Adipocyte (in vitro differentiated cells): ENCODE results near the gene DCTN1.

Source experiments
- DNase-seq: peaks from one replicate; pipeline ENCODE4 v3.0.0-alpha.2; 2015; ENCODE audit warnings: low read depth
- H3K27me3 ChIP-seq: replicated peaks from 2 replicates; pipeline ENCODE4 v1.7.0; 2013; ENCODE audit warnings: mild to moderate bottlenecking, low read length, moderate library complexity; ENCODE audit not compliant: control insufficient read depth, insufficient read depth
- H3K36me3 ChIP-seq: 2 replicates; pipeline ENCODE4 v1.7.0; 2013; ENCODE audit warnings: low read length, mild to moderate bottlenecking, moderate library complexity; ENCODE audit not compliant: control insufficient read depth, insufficient read depth, severe bottlenecking
- H3K4me1 ChIP-seq: 2 replicates; pipeline ENCODE4 v1.7.0; 2013; ENCODE audit warnings: mild to moderate bottlenecking, low read length, moderate library complexity; ENCODE audit not compliant: control insufficient read depth, insufficient read depth
- H3K4me3 ChIP-seq: 2 replicates; pipeline ENCODE4 v1.7.0; 2013; ENCODE audit warnings: mild to moderate bottlenecking, low read length, moderate library complexity
- H3K9ac ChIP-seq: 2 replicates; pipeline ENCODE4 v1.7.0; 2013; ENCODE audit warnings: mild to moderate bottlenecking, low read length, moderate library complexity
- H3K9me3 ChIP-seq: 2 replicates; pipeline ENCODE4 v1.7.0; 2013; ENCODE audit warnings: mild to moderate bottlenecking, low read length, moderate library complexity; ENCODE audit not compliant: control insufficient read depth

The DCTN1 gene

DNA sequence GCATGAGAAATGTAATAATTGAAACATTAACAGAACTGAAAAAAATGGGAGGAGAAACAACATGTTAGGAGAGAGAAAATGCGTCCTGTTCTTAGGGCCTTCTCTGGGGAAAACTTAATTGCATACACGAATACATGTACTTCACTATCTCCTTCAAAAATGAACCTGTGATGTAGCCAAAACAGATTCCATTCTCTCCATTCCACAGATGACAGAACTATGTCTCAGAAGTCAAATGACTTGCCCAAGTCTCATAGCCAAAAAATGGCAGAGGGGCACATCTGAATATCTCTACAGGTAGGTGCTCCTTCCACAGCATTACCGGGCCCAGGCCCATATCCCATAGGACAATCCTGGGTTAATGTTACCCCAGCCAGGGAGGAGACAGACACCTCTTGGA is 3.9 kb upstream of the DCTN1 start:
- DNase-seq: no peak
- no peaks in the 10 kb centered on the region for H3K27me3 ChIP-seq
- H3K4me3 ChIP-seq: peak overlapping the region; percentile 3
- no peaks in the 10 kb centered on the region for H3K36me3 ChIP-seq
- peaks cover 73% of the 10 kb centered on the region for H3K4me1 ChIP-seq
- H3K9me3 ChIP-seq: no peaks in the 10 kb centered on the region
- H3K9ac ChIP-seq: peak overlapping the region; percentile 60

DNA sequence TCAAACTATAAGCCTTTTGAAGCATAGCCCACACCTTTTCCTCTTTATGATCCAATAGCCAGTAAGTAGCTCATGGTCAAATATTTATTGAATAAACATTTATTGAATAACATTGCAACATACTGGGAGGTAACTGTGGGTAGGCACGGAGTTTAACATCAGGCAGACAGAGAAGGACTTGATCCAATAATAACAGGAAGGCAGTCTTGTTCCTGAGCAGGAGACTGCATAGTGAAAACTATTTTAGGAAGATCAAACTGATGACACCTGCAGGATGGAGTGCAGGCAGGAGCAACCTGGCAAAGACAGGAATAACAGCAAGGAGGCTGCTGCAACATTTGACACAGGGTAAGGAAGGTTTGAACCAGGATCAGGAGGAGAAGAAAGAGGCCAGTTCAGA is 3.1 kb upstream of the DCTN1 start:
- H3K9me3 ChIP-seq: no peaks in the 10 kb centered on the region
- peaks cover 74% of the 10 kb centered on the region for H3K4me1 ChIP-seq

DNA sequence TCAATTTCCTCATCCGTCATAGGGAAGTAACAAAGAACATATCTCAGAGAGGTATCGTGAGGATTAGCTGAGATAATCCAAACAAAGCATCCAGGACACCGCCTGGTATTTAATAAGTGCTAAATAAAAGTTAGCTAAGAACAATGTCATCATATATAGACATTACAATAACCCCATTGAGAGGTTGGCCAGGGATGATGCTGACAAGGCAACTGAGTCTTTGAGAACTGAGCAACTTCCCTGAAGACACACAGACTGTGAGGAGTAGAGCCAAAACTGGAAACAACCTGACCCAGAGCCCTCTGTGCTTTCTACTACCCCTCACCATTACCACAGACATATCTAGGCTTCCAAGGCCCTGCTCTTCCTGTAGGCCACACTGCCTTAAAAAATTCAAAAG is 1.6 kb upstream of the DCTN1 start:
- Histone ChIP-seq H3K4me3 (no peak overlapping the region), H3K4me1 (peaks cover 59% of the 10 kb centered on the region), H3K27me3 (no peaks in the 10 kb centered on the region), H3K9ac (no peak overlapping the region), H3K9me3 (no peaks in the 10 kb centered on the region), H3K36me3 (peaks cover 15% of the 10 kb centered on the region)
- DNase-seq: no peak

More for the DNA sequence above, 3.1 kb upstream of the DCTN1 start:
- peak; percentile 73 for DNase-seq
- Histone ChIP-seq H3K9ac (peak overlapping the region; percentile 60), H3K36me3 (no peaks in the 10 kb centered on the region), H3K27me3 (no peaks in the 10 kb centered on the region), H3K4me3 (peak overlapping the region; percentile 3)

DNA sequence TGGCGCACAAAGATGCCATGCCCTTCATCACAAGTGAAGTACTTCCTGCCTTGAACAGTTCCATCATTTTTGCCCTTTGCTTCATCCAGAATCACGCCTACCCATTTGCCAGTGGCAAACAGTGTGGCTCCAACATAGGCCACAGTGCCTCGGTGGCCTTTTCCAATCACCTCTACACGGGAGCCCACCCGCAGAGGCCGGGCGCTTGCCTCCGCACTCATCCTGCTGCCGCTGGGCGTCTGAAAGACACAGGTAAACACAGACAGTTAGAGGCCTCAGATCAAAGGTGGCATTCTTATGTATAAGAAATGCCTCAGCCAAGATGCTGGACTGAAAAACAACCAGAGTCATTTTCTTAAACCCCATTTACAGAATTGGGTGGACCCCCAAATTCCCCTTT is 2.1 kb downstream of the DCTN1 start:
- H3K4me3 ChIP-seq: peak overlapping the region; percentile 80
- no peaks in the 10 kb centered on the region for H3K9me3 ChIP-seq
- no peaks in the 10 kb centered on the region for H3K27me3 ChIP-seq
- peaks cover 44% of the 10 kb centered on the region for H3K4me1 ChIP-seq
- DNase-seq: no peak
- peaks cover 30% of the 10 kb centered on the region for H3K36me3 ChIP-seq
- H3K9ac ChIP-seq: no peak overlapping the region

DNA sequence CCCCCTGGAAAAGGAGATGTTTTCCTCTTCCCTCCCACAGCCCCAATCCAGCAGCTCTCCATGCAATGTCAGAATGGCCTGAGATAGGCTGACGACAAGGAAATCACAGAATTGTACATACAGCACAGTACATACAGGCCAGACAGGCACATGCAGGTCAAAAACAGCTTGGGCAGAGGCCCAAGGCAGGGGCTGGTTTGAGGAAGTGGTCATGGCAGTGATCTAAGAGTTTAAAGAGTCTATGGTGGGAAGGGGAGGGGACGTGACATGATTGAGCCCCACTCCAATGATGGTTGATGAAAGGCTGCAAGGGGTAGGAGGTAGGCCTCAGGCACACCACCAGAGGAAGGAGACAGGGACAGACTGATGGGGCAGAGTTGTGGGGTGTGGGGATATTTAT is 4.3 kb downstream of the DCTN1 start:
- no peaks in the 10 kb centered on the region for H3K9me3 ChIP-seq
- H3K27me3 ChIP-seq: no peaks in the 10 kb centered on the region
- no peak overlapping the region for H3K4me3 ChIP-seq
- no peak for DNase-seq
- H3K4me1 ChIP-seq: peaks cover 41% of the 10 kb centered on the region
- no peak overlapping the region for H3K9ac ChIP-seq
- H3K36me3 ChIP-seq: peaks cover 35% of the 10 kb centered on the region

DNA sequence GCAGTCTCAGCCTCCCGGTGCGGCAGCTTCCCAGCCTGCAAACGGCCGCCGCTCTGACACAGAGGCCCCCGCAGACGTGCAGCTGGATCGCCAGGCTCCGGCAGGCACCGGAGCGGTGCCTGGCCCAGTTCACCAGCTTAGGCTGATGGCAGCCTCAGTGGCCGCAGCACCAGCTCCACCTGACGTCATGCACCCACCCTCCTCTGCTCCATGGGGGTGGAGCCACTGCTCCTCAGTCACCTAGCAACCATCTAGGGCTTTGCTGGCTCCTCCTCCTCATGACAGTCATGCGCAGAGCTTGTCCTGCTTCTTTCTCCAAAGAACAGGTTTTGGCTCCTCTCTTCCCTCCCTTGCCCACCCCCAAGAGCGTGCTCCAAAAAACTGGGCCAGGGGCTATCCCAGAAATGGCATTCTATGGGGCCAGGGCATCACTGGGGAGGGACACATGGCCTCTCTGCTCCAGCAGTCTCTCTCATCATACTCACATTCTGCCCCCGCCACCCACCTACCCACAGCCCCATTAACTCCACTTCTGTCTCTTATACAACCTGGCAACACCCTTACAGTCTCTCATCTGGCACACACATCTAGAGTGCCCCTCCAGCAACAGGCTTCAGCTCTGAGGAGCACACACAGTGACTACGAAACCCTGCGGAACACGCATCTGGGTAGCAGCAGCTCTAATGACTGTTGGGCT is 5.5 kb downstream of the DCTN1 start:
- Histone ChIP-seq H3K9ac (peak overlapping the region; percentile 8), H3K4me1 (peaks cover 29% of the 10 kb centered on the region), H3K36me3 (peaks cover 47% of the 10 kb centered on the region), H3K4me3 (peak overlapping the region; percentile 41), H3K27me3 (no peaks in the 10 kb centered on the region), H3K9me3 (no peaks in the 10 kb centered on the region)
- DNase-seq: no peak

DNA sequence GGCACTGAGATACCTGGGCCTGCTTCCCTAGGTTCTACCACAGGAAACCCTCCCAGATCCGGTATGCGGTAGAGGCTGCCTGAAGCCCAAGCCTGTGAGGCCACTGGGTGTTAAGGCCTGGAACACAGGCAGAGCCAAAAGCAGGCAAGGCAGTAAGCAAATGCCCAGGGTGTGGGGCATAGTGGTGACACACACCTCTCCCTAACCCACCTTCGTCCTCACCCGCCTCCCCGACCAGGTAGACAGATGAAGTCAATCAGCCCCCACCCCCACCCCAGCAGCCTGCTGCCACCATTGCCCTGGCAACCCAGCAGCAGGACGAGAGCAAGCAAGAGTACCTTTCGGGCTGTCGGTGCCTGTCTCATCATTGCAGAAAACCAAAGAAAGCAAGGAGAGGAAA is 6.1 kb downstream of the DCTN1 start:
- no peak for DNase-seq
- Histone ChIP-seq H3K36me3 (peaks cover 53% of the 10 kb centered on the region), H3K9ac (peak overlapping the region; percentile 8), H3K4me3 (peak overlapping the region; percentile 41), H3K4me1 (peaks cover 23% of the 10 kb centered on the region), H3K27me3 (no peaks in the 10 kb centered on the region), H3K9me3 (no peaks in the 10 kb centered on the region)

DNA sequence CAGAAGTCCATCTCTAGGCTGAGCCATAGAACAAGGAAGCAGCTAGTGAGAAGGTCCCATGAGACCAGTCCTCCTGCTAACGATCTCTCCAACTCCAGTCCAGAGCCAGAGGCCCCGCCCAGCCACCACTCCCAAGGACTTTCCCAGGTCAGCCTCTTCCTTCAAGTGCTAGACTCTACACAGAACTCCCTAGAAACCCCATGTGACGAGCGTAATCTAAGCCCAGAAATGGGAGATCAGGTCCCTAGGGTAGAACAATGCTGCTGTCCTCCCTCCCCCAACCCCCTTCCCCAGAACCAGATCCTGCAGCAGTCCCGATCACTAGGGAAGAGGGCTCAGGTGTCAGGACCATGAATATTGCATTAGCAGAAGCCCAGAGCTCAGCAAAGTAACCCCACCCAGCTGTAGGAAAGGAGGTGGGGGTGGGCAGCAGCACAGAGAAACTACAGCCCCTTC is 6.9 kb downstream of the DCTN1 start:
- Histone ChIP-seq H3K9me3 (no peaks in the 10 kb centered on the region), H3K4me1 (peaks cover 17% of the 10 kb centered on the region), H3K4me3 (no peak overlapping the region), H3K9ac (no peak overlapping the region), H3K36me3 (peaks cover 61% of the 10 kb centered on the region), H3K27me3 (no peaks in the 10 kb centered on the region)
- DNase-seq: no peak

DNA sequence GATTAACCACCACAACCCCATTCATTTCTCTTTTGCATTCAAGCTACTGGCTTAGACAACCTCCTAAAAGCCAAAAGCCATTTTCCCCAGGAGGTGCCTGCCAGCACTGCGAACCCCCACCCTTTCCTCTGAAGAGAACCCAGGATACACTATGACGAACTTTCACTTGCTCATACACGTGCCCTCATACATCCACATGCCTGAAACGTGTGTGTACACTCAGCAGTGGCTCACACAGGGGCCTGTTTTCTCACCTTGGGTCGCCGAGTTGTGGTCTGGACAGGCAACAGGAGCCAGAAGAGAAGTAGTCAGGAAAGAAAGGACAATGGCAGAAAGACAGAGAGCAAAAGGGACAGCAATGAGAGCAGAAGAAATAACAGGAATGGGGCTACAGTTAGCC is 7.4 kb downstream of the DCTN1 start:
- DNase-seq: no peak
- peaks cover 61% of the 10 kb centered on the region for H3K36me3 ChIP-seq
- H3K9ac ChIP-seq: no peak overlapping the region
- no peaks in the 10 kb centered on the region for H3K9me3 ChIP-seq
- H3K4me3 ChIP-seq: no peak overlapping the region
- H3K4me1 ChIP-seq: peaks cover 17% of the 10 kb centered on the region
- H3K27me3 ChIP-seq: no peaks in the 10 kb centered on the region

DNA sequence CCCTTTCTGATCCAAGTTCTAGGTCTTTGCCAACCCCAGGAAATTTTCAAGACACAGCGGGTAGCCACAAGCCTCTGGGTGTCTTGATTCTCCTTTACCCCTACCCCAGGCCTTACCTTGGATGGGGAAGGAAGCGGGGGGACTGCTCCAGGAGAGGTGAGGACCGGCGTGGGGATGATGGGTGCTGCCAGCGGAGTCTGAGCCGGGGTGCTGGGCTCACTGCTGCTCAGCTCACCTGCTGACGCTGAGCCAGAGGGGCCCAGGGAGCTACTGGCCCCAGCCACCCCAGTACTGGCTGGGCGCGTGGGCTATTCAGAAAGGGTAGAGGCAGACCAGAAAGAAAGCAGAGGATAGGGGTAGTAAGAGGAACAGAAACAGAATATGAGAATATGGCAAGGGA is 8.7 kb downstream of the DCTN1 start:
- no peak for DNase-seq
- Histone ChIP-seq H3K9ac (no peak overlapping the region), H3K4me3 (no peak overlapping the region), H3K36me3 (peaks cover 61% of the 10 kb centered on the region), H3K27me3 (no peaks in the 10 kb centered on the region), H3K4me1 (peaks cover 17% of the 10 kb centered on the region), H3K9me3 (no peaks in the 10 kb centered on the region)

DNA sequence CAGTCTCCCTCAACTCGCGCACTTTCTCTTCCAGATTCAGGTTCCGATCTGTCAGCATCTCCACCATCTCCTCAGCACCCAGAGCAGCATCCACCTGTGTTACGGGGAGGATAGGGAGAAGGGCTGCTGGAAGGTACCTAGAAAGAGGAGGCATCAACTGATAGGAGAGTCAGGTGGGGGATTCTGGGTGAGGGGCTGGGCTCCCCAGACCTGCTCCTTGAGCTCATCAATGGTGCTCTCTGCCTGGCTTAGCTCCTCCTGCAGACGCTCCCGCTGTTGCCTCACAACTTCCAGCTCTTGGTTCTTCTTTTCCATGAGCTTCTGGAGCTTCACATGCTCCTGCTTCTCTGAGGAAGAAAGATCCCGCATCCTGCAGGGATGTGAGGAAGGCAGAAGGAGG is 10.1 kb downstream of the DCTN1 start:
- no peak overlapping the region for H3K4me3 ChIP-seq
- no peak overlapping the region for H3K9ac ChIP-seq
- peaks cover 20% of the 10 kb centered on the region for H3K4me1 ChIP-seq
- DNase-seq: no peak
- no peaks in the 10 kb centered on the region for H3K27me3 ChIP-seq
- H3K9me3 ChIP-seq: no peaks in the 10 kb centered on the region
- H3K36me3 ChIP-seq: peaks cover 63% of the 10 kb centered on the region

DNA sequence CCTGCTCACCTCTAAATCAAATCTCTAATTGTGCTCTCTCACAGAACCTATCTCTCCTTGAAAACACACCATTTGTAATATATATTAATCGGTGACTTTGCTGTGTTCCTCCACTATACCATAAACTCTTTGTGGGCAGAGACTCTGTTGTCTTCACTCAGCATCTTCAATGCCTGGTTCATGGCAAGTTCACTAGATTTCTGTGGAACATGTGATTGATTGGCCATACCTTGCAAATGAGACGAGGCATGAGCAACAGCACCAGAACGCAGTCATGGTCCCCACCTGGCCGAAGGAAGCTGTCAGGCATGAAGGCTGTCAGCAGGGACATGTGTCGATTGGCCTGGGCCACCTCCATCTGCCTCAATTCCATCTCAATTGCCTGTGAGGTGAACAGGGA is 11.6 kb downstream of the DCTN1 start:
- no peaks in the 10 kb centered on the region for H3K27me3 ChIP-seq
- H3K9ac ChIP-seq: no peak overlapping the region
- peaks cover 78% of the 10 kb centered on the region for H3K36me3 ChIP-seq
- no peak for DNase-seq
- no peak overlapping the region for H3K4me3 ChIP-seq
- H3K9me3 ChIP-seq: no peaks in the 10 kb centered on the region
- H3K4me1 ChIP-seq: peaks cover 20% of the 10 kb centered on the region
